Natural killer cell (primary cell): Measurements from ENCODE around the gene SMYD5. TPM values are rescaled to one million over a fixed set of nuclear protein-coding genes. Genes with fewer than 3 reads are reported as not detected.

ENCODE experiments used
- ATAC-seq, 3 donors: fragments of 150-1000 bp in 2 of 3; fragments of 200-7000 bp in 1 of 3; cut with Tn5 transposase; 1 replicate in 1 of 3; 2 replicates in 2 of 3; pipeline ENCODE4 v1.10.0; 2021; ENCODE audit warnings: mild to moderate bottlenecking in 2 of 3, moderate library complexity in 2 of 3
- DNase-seq, 2 donors: peaks; one replicate each; pipeline versions ENCODE4 v3.0.0 to v3.0.0-alpha.2; 2013 to 2021; ENCODE audit warnings: mixed read lengths in 1 of 2
- H3K27ac ChIP-seq: one replicate; pipeline ENCODE4 v1.5.1; 2013; ENCODE audit warnings: mild to moderate bottlenecking, low read length
- H3K27me3 ChIP-seq: one replicate; pipeline ENCODE4 v1.6.1; 2013; ENCODE audit warnings: low read length; ENCODE audit not compliant: control insufficient read depth, insufficient read depth
- H3K36me3 ChIP-seq: one replicate; pipeline ENCODE4 v1.6.1; 2013; ENCODE audit warnings: low read length; ENCODE audit not compliant: control insufficient read depth, insufficient read depth
- H3K4me1 ChIP-seq: one replicate; pipeline ENCODE4 v1.6.1; 2013; ENCODE audit warnings: low read length; ENCODE audit not compliant: control insufficient read depth, insufficient read depth
- H3K4me3 ChIP-seq: one replicate; pipeline ENCODE4 v1.5.1; 2013; ENCODE audit warnings: low read length
- H3K9me3 ChIP-seq: one replicate; pipeline ENCODE4 v1.6.1; 2013; ENCODE audit warnings: low read length; ENCODE audit not compliant: control insufficient read depth, insufficient read depth
- H3K27ac Mint-ChIP-seq, 2 donors: one replicate each; pipeline ENCODE4 v1.8.0; 2022; ENCODE audit warnings: mild to moderate bottlenecking in 2 of 2, mixed read lengths in 2 of 2, moderate library complexity in 1 of 2
- H3K27me3 Mint-ChIP-seq, 2 donors: one replicate each; pipeline ENCODE4 v1.8.0; 2022; ENCODE audit warnings: low read depth in 2 of 2, mixed read lengths in 2 of 2
- H3K36me3 Mint-ChIP-seq: one replicate; pipeline ENCODE4 v1.8.0; 2022; ENCODE audit warnings: mixed read lengths
- H3K4me1 Mint-ChIP-seq, 2 donors: one replicate each; pipeline ENCODE4 v1.8.0; 2022; ENCODE audit warnings: mixed read lengths in 2 of 2
- H3K4me3 Mint-ChIP-seq: one replicate; pipeline ENCODE4 v1.8.0; 2022; ENCODE audit warnings: mild to moderate bottlenecking, moderate library complexity, mixed read lengths
- H3K9me3 Mint-ChIP-seq, 2 donors: one replicate each; pipeline ENCODE4 v1.8.0; 2022; ENCODE audit warnings: mixed read lengths in 2 of 2
- CTCF ChIP-seq: fragments of 200-600 bp; IDR thresholded peaks from one replicate; pipeline ENCODE4 v1.8.0; 2022; ENCODE audit warnings: antibody characterized with exemption
- WGBS: methylation state at CpG from one replicate; pipeline ENCODE4 v1.1.7; 2013; ENCODE audit warnings: missing lambda C conversion rate; ENCODE audit not compliant: insufficient coverage; 5-methylcytosine and 5-hydroxymethylcytosine counted together
- intact Hi-C: fragments of 100-400 bp; cut with micrococcal nuclease; formaldehyde crosslinking; loops from one replicate; pipeline ENCODE4 v1.14.2; 2022
- total RNA-seq, 4 donors: library from RNA; stranded (reverse); fragments of 120-200 nt in 1 of 4; gene quantifications; one replicate each; pipeline versions ENCODE4 v1.2.3 to v1.2.4, GENCODE V29; 2013 to 2022

The SMYD5 gene
- total RNA-seq, 3 donors from 2014 or later (not counting 1 experiment from before 2014, with no cell fraction given) = 12.2 to 25.3 (median 12.2) TPM

DNA sequence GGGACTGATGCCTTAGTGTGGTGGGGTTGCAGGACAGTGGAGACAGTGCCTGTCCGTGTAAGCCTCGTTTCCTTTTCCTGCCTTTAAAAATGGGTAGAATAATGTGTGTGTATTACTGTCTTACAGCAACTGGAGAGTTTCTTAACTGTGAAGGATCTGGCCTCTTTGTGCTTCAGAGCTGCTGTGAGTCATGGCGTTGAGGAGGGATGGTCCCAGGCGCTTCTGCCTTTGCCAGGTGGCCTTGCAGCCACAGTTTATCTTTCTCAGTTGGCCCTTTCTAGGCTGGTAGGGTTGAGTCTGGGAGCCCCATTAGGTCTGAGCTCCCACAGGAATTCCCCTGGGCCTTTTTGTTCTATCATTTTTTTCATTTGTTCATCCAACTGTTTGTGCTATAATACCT, 9.8 kb downstream of the SMYD5 start:
- Mint-ChIP-seq H3K4me1 (no peaks in the 10 kb centered on the region), H3K4me3 (no peak overlapping the region), H3K27ac (no peak overlapping the region), H3K36me3 (no peaks in the 10 kb centered on the region), H3K9me3 (no peaks in the 10 kb centered on the region), H3K27me3 (no peaks in the 10 kb centered on the region)
- ATAC-seq = no peak
- 90% methylated on average over 4 of the region's 4 CpGs for WGBS
- H3K4me3 ChIP-seq = no peak overlapping the region
- H3K27me3 ChIP-seq = no peaks in the 10 kb centered on the region
- no peak for DNase-seq
- peaks cover 25% of the 10 kb centered on the region for H3K36me3 ChIP-seq
- no peak overlapping the region for H3K27ac ChIP-seq
- TF ChIP-seq CTCF = no peak
- intact Hi-C loops = no loop called here
- H3K4me1 ChIP-seq = no peaks in the 10 kb centered on the region
- no peaks in the 10 kb centered on the region for H3K9me3 ChIP-seq

GRCh38 chr2:73225513-73226360, 11.7 kb downstream of the SMYD5 start:
- no peaks in the 10 kb centered on the region for H3K9me3 Mint-ChIP-seq
- DNase-seq (no peak), ATAC-seq (no peak)
- H3K27me3 ChIP-seq = no peaks in the 10 kb centered on the region
- intact Hi-C loops = no loop called here
- no peaks in the 10 kb centered on the region for H3K4me1 Mint-ChIP-seq
- peaks cover 20% of the 10 kb centered on the region for H3K36me3 ChIP-seq
- TF ChIP-seq CTCF = no peak
- no peaks in the 10 kb centered on the region for H3K27me3 Mint-ChIP-seq
- no peak overlapping the region for H3K27ac Mint-ChIP-seq
- no peaks in the 10 kb centered on the region for H3K36me3 Mint-ChIP-seq
- no peak overlapping the region for H3K4me3 ChIP-seq
- WGBS = 60% methylated on average over 5 of the region's 9 CpGs
- H3K4me1 ChIP-seq = no peaks in the 10 kb centered on the region
- H3K4me3 Mint-ChIP-seq = no peak overlapping the region
- H3K9me3 ChIP-seq = no peaks in the 10 kb centered on the region
- H3K27ac ChIP-seq = no peak overlapping the region

DNA sequence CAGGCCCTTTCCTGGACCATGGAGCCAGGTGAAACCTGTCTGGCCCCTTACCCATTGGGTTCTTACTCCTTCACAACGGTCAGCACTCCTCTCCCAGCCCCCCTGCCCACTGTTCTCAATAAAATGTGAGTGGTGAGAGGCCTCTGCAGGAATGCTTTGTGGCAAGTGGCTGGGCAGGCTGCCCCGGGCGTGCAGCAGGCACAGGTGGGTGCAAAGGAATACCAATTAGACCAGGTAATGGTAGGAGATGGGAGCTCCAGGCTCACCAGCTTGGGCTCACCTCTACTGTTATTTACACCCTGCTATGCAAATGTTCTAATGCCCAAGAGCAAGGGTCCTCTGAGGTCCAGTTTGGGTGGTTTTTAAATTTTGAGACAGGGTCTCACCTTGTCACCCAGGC, 13.0 kb downstream of the SMYD5 start:
- no peak for DNase-seq
- no peaks in the 10 kb centered on the region for H3K4me1 ChIP-seq

More for the DNA sequence above, 13.0 kb downstream of the SMYD5 start:
- no peak overlapping the region for H3K27ac ChIP-seq
- no peak for TF ChIP-seq CTCF
- Mint-ChIP-seq H3K9me3 (no peaks in the 10 kb centered on the region), H3K4me1 (no peaks in the 10 kb centered on the region), H3K27me3 (no peaks in the 10 kb centered on the region), H3K27ac (no peak overlapping the region), H3K36me3 (no peaks in the 10 kb centered on the region), H3K4me3 (no peak overlapping the region)
- ATAC-seq = no peak
- no peaks in the 10 kb centered on the region for H3K9me3 ChIP-seq
- no peaks in the 10 kb centered on the region for H3K27me3 ChIP-seq
- H3K36me3 ChIP-seq = peaks cover 9% of the 10 kb centered on the region
- intact Hi-C loops = no loop called here
- H3K4me3 ChIP-seq = no peak overlapping the region
- 87% methylated on average over 2 of the region's 3 CpGs for WGBS
